ENCODE results near the gene VSTM4. TPM values are rescaled to one million over a fixed set of nuclear protein-coding genes. Genes with fewer than 3 reads are reported as not detected.

VSTM4 gene
- total and polyA plus RNA-seq, 2 of the 4 experiments (the other 2 are of a cell fraction): 2.4 to 2.9 TPM

DNA sequence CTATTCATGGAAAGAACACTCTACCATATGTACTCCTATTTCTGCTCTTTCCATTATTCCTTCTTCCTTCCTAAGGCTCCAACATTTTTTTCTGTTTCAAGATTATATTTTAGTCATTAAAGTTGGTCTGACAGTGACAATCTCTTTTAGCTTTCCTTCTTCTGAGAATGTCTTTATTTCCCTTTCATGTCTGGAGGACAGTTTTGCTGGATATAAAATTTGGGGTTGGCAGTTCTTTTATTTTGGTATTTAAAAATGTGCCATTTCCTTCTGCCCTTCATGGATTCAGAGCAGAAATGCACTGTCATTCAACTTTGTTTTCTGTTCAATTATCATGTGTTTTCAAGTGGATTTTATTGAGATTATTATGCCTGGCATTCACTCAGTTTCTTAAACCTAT lies 53.1 kb downstream of the VSTM4 start:
- Histone ChIP-seq H4K5ac (ENCODE audit: low read depth, low read length) (no peak overlapping the region), H3K79me1 (ENCODE audit: low read depth in 1 of 2, low read length in 2 of 2) (no peaks in the 10 kb centered on the region), H2BK20ac (ENCODE audit: low read depth, low read length) (no peak overlapping the region), H3K18ac (ENCODE audit: low read depth, low read length) (no peak overlapping the region), H3K4me1 (ENCODE audit: control insufficient read depth, insufficient read depth, low read length) (no peaks in the 10 kb centered on the region), H3K9me1 (ENCODE audit: insufficient read depth, low read length) (no peaks in the 10 kb centered on the region; the same call in 1 of the 2 replicates), H3K23ac (ENCODE audit: low read depth, low read length) (no peak overlapping the region), H3K4me2 (ENCODE audit: low read depth, low read length) (no peak overlapping the region), H2AFZ (replicated peaks; ENCODE audit: low read length, poor library complexity) (no peak overlapping the region), H3K9ac (ENCODE audit: low read depth, low read length) (no peak overlapping the region), H2AK9ac (replicated peaks; ENCODE audit: low read depth, low read length, poor library complexity) (no peak overlapping the region), H3K56ac (ENCODE audit: extremely low read depth, insufficient read depth, low read length) (no peak overlapping the region), H2BK5ac (ENCODE audit: low read depth, low read length, poor library complexity, severe bottlenecking) (no peak overlapping the region), H2BK15ac (ENCODE audit: low read depth, low read length) (no peak overlapping the region), H3K9me3 (ENCODE audit: control insufficient read depth, insufficient read depth, low read length) (no peaks in the 10 kb centered on the region; the same call in 1 of the 2 replicates), H3K4me3 (ENCODE audit: insufficient read depth, low read depth, low read length) (no peak overlapping the region), H3K4ac (ENCODE audit: low read depth, low read length) (no peak overlapping the region), H4K8ac (ENCODE audit: low read depth in 2 of 2, low read length in 2 of 2) (no peak overlapping the region), H4K20me1 (ENCODE audit: insufficient read depth, low read length) (no peaks in the 10 kb centered on the region), H3K27me3 (ENCODE audit: control insufficient read depth, insufficient read depth, low read length) (no peaks in the 10 kb centered on the region), H2AK5ac (ENCODE audit: low read depth, low read length) (no peak overlapping the region), H4K91ac (ENCODE audit: insufficient read depth, low read depth, low read length) (no peak overlapping the region), H2BK120ac (ENCODE audit: low read depth, low read length) (no peak overlapping the region), H3K27ac (ENCODE audit: insufficient read depth, low read length) (no peak overlapping the region), H3K36me3 (ENCODE audit: control insufficient read depth, insufficient read depth, low read length) (peaks cover 12% of the 10 kb centered on the region; the same call in 1 of the 2 replicates), H3K14ac (replicated peaks; ENCODE audit: low read depth, low read length) (no peak overlapping the region)
- ATAC-seq (ENCODE audit: low read depth) (no peak), DNase-seq (no peak)
- BruUV-seq (replicated peaks): no TSS peak
- intact Hi-C loops (cut with micrococcal nuclease) (no loop called here), dilution Hi-C loops (cut with HindIII; ENCODE audit: low sequenced_read_pairs, unreplicated experiment) (no loop called here), in situ Hi-C loops (cut with MboI; ENCODE audit: low sequenced_read_pairs) (no loop called here)
- ChIA-PET CTCF (no interaction called here), POLR2A (ENCODE audit: unreplicated experiment) (no interaction called here)
- no peak for TF ChIP-seq FOS (IDR thresholded peaks at IDR 0.05; ENCODE audit: low read depth, low read length)
- TF ChIP-seq RCOR1 (IDR thresholded peaks at IDR 0.05; ENCODE audit: insufficient replicate concordance, low read length): no peak
- no peak for TF ChIP-seq RFX5 (IDR thresholded peaks at IDR 0.05; ENCODE audit: low read depth, low read length)
- TF ChIP-seq CEBPB (IDR thresholded peaks at IDR 0.05; ENCODE audit: low read depth, low read length): no peak
- TF ChIP-seq ELK1 (IDR thresholded peaks at IDR 0.05; ENCODE audit: borderline replicate concordance, low read depth, low read length): no peak
- TF ChIP-seq MAZ (IDR thresholded peaks at IDR 0.05; ENCODE audit: borderline replicate concordance, low read depth, low read length): no peak
- no peak for TF ChIP-seq BHLHE40 (IDR thresholded peaks at IDR 0.05; ENCODE audit: low read depth, low read length)
- TF ChIP-seq, protein P1, sequence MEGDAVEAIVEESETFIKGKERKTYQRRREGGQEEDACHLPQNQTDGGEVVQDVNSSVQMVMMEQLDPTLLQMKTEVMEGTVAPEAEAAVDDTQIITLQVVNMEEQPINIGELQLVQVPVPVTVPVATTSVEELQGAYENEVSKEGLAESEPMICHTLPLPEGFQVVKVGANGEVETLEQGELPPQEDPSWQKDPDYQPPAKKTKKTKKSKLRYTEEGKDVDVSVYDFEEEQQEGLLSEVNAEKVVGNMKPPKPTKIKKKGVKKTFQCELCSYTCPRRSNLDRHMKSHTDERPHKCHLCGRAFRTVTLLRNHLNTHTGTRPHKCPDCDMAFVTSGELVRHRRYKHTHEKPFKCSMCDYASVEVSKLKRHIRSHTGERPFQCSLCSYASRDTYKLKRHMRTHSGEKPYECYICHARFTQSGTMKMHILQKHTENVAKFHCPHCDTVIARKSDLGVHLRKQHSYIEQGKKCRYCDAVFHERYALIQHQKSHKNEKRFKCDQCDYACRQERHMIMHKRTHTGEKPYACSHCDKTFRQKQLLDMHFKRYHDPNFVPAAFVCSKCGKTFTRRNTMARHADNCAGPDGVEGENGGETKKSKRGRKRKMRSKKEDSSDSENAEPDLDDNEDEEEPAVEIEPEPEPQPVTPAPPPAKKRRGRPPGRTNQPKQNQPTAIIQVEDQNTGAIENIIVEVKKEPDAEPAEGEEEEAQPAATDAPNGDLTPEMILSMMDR (conservative IDR thresholded peaks at IDR 0.05; ENCODE audit: low read depth, low read length): no peak
- TF ChIP-seq USF2 (IDR thresholded peaks at IDR 0.05; ENCODE audit: low read depth, low read length): no peak
- no peak for TF ChIP-seq POLR2A (IDR thresholded peaks at IDR 0.05; ENCODE audit: low read depth, low read length)
- no peak for TF ChIP-seq MAFK (IDR thresholded peaks at IDR 0.05; ENCODE audit: low read depth, low read length)
- no peak for TF ChIP-seq SMC3 (IDR thresholded peaks at IDR 0.05; ENCODE audit: low read depth, low read length)
- no peak for TF ChIP-seq RAD21 (IDR thresholded peaks at IDR 0.05; ENCODE audit: low read length)
- TF ChIP-seq NFE2L2 (IDR thresholded peaks at IDR 0.05; ENCODE audit: low read depth, low read length): no peak
- TF ChIP-seq MXI1 (IDR thresholded peaks at IDR 0.05; ENCODE audit: borderline replicate concordance, low read depth, low read length): no peak
